Smooth muscle cell of the brain vasculature (primary cell): ENCODE measurements around the gene PPP1R2C.

ENCODE experiments used
- DNase-seq: peaks from one replicate; pipeline ENCODE4 v3.0.0-alpha.2; 2012; ENCODE audit warnings: low read depth, low spot score

The PPP1R2C gene

DNA sequence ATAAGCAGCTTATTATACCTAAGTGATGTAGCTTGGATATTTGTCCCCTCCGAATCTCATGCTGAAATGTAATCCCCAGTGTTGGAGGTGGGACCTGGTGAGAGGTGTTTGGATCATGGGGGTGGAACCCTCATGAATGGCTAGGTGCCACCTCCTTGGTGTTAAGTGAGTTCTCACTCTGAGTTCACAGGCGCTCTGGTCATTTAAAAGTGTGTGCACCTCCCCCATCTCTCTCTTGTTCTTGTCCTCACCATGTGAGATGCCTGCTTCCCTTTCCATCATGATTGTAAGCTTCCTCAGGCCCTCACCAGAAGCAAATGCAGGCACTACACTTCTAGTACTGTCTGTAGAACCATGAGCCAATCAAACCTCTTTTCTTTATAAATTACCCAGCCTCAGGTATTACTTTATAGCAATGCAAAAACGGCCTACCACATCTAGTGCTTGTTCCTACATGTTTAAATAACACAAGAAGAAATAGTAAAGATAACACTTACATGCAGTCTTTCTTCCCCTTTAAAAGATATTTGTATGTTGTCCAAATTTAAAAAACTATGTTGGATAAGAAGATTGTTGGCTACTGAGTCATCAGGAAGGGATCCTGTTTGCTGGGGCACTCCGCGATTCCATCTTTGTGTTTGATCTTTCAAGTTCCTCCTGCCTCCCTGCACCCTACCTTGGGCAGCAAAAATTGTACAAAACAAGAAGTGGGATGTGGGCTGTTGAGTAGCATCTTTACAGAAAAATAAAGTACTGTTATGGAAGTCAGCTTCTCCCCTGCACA, 29.7 kb downstream of the PPP1R2C start:
- DNase-seq = no peak

DNA sequence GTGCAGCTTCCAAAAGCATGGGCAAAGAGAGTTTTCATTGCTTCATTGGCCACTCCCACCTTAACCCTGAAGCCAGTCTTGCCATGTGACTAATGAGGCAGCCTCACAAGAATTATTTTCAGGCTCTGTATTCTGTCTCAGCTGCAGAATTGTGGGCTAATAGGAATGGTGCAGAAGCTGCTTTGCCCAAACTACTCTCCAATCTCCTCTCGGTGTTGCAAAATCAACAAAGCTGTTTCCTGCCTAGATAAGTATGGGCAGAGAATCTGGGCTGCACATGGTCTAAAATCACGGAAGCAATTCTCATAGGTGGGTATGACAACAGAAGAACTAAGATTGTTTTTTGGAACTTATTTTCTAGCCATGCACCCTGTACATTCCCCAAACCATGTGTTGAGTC, 31.4 kb downstream of the PPP1R2C start:
- DNase-seq = no peak

DNA sequence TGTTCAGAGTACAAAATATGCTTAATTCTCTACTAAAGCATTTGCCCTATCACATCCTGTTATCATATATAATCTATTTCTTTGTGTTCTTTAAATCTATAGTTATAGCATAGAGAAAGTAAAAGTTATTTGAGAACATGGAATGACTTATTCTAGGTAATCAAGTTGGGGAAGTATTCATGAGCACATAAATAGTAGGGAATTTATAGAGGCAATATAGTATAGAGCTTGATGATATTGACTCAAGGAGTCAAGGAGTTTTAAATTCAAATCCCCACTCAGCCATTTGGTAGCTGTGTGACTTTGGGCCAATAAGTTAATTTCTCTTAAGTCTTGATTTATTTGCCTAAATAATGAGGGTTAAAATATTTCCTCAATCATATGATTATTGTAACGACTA, 37.5 kb downstream of the PPP1R2C start:
- DNase-seq = no peak

DNA sequence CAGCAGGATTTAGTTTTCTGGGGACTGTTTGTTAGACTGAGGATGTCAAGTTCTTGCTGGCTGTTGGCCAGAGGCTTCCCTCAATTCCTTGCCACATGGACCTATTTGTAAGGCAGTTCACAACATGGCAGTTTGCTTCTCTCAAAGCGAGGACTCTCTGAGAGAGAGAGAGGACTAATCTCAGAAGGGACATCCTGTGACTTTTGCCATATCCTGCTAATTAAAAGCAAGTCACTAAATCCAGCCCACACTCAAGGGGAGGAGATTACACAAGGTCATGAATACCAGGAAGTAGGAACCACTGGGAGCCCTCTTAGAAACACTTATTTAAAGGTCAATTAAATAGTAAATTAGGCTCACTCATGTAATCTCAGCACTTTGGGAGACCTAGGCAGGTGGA, 38.2 kb downstream of the PPP1R2C start:
- DNase-seq = no peak

DNA sequence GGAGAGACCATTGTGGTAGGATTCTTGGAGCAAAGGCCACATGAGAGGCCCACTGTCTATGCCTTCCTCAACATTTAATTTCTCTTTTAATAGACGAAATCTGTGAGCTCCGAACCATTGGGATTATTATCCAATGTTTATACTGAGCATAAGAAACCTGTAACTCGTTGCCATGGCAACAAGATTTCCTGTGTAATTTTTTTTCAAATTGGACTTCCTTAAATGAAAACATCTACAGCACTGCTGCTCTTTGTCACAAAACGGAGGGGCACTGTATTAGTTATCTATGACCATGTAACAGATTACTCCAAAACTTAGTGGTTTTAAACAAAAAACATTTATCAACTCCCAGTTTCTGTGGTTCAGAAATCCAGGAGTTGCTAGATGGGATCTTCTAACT, 38.7 kb downstream of the PPP1R2C start:
- DNase-seq = no peak

DNA sequence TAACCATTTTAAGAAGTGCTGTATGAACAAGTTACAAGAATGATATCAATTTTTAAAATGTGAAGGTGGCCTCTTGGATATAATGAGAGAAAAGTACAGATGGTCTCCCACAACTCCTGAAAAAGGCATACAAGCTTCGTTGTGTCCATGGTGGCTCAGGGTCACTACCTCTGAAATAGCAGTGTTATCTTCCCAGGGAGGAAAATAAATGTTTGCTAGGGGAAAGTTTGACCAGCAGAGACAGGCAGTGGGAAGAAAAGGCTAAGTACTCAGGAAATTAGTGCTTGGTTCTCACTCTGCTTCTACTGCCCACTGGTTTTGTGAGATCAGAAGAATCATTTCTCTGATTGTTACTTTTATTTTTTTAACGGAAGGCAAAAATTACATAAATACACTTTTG, 39.4 kb downstream of the PPP1R2C start:
- no peak for DNase-seq

DNA sequence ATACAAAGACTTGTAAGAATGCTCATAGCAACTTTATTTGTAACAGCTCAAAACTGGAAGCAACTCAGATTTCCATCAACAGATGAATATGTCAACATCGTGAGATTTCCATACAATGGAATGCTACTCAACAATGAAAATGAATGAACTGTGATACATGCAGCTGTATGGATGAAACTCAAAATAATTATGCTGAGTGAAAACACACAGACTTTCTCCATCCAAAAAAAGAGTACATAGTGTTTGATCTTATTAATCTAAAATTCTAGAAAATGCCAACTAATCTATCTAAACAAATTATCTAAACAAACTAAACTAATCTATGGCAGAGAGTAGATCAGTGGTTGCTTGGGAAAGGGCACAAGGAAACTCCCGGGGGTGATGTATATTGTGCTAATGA, 42.7 kb downstream of the PPP1R2C start:
- DNase-seq = no peak

DNA sequence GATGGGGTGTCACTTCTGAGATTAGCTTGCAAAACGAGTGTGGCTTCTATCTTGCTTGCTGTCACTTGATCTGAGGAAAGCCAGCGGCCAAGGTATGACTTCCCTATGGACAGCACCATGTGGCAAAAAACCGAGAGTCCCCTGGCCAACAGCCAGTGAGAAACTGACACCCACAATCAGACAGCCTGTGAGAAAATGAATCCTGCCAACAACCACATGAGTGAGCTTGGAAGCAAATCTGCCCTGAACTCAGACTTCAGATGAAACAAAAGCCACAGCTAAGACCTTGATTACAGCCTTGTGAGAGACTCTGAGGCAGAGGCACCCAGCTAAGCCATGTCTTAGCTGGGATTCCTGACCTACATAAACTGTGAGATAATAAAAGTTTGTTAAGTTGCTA, 45.5 kb downstream of the PPP1R2C start:
- DNase-seq = no peak
